Parathyroid adenoma (tissue), 2 donors: Measurements from ENCODE around the gene CGB7.

Source experiments
- H2AFZ ChIP-seq: fragments of 300-600 bp; sonication (generic); one replicate; pipeline ENCODE4 v1.7.0; 2017; ENCODE audit warnings: antibody characterized with exemption, mild to moderate bottlenecking
- H3K27ac ChIP-seq: fragments of 300-600 bp; sonication (generic); one replicate; pipeline ENCODE4 v1.7.0; 2017
- H3K27me3 ChIP-seq: fragments of 300-600 bp; sonication (generic); one replicate; pipeline ENCODE4 v1.7.0; 2017; ENCODE audit warnings: low read length; ENCODE audit not compliant: control insufficient read depth, insufficient read depth
- H3K36me3 ChIP-seq: fragments of 300-600 bp; sonication (generic); one replicate; pipeline ENCODE4 v1.7.0; 2017; ENCODE audit warnings: low read length; ENCODE audit not compliant: control insufficient read depth, insufficient read depth
- H3K4me1 ChIP-seq: fragments of 300-600 bp; sonication (generic); one replicate; pipeline ENCODE4 v1.7.0; 2017; ENCODE audit warnings: control low read depth
- H3K4me2 ChIP-seq: fragments of 300-600 bp; sonication (generic); one replicate; pipeline ENCODE4 v1.7.0; 2017; ENCODE audit warnings: low read length
- H3K4me3 ChIP-seq: fragments of 300-600 bp; sonication (generic); one replicate; pipeline ENCODE4 v1.7.0; 2017; ENCODE audit warnings: low read depth, low read length
- H3K79me2 ChIP-seq: fragments of 300-600 bp; sonication (generic); one replicate; pipeline ENCODE4 v1.7.0; 2017; ENCODE audit warnings: control low read depth
- H3K9ac ChIP-seq: fragments of 300-600 bp; sonication (generic); one replicate; pipeline ENCODE4 v1.7.0; 2017; ENCODE audit warnings: mild to moderate bottlenecking
- H3K9me3 ChIP-seq: fragments of 300-600 bp; sonication (generic); one replicate; pipeline ENCODE4 v1.7.0; 2017; ENCODE audit warnings: low read length; ENCODE audit not compliant: control insufficient read depth
- TF ChIP-seq, protein P1 (sequence below): fragments of 300-600 bp; sonication (generic); IDR thresholded peaks from one replicate; pipeline ENCODE4 v1.7.0; 2017; ENCODE audit warnings: antibody characterized with exemption, mild to moderate bottlenecking
- donor health status: primary hyperparathyroidism.

The CGB7 gene

DNA sequence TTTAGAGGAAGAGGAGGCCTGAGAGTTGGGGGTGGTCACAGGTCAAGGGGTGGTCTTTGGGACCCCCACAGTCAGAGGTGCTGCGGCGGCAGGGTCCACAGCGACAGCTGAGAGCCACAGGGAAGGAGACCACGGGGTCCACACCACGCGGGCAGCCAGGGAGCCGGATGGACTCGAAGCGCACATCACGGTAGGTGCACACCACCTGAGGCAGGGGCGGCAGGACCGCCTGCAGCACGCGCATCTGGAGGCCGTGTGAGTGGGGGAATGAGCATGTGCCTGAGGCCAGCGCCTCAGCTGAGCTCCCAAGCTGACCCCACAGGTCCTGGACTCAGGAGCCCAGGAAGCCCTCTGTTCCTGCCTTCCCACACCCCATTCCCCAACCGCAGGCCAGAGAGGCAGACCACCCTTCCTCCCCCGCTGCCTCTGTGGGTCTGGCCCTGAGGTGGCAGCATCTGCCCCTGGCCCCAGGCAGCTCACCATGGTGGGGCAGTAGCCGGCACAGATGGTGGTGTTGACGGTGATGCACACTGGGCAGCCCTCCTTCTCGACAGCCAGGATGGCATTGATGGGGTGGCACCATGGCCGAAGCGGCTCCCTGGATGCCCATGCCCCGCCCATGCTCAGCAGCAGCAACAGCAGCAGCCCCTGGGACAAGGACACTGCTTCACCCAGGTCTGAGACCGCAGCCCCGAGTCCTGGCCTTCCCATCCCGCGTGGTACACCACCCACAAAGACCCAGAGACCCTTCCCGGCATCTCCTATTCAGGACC lies 41.3 kb downstream of the CGB7 start:
- Histone ChIP-seq H2AFZ (no peak overlapping the region), H3K4me3 (no peak overlapping the region), H3K4me1 (peaks cover 5% of the 10 kb centered on the region), H3K79me2 (no peaks in the 10 kb centered on the region), H3K27me3 (no peaks in the 10 kb centered on the region), H3K27ac (no peak overlapping the region), H3K36me3 (no peaks in the 10 kb centered on the region), H3K9ac (no peak overlapping the region), H3K4me2 (no peak overlapping the region), H3K9me3 (no peaks in the 10 kb centered on the region)
- TF ChIP-seq, protein P1, sequence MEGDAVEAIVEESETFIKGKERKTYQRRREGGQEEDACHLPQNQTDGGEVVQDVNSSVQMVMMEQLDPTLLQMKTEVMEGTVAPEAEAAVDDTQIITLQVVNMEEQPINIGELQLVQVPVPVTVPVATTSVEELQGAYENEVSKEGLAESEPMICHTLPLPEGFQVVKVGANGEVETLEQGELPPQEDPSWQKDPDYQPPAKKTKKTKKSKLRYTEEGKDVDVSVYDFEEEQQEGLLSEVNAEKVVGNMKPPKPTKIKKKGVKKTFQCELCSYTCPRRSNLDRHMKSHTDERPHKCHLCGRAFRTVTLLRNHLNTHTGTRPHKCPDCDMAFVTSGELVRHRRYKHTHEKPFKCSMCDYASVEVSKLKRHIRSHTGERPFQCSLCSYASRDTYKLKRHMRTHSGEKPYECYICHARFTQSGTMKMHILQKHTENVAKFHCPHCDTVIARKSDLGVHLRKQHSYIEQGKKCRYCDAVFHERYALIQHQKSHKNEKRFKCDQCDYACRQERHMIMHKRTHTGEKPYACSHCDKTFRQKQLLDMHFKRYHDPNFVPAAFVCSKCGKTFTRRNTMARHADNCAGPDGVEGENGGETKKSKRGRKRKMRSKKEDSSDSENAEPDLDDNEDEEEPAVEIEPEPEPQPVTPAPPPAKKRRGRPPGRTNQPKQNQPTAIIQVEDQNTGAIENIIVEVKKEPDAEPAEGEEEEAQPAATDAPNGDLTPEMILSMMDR, result no peak

DNA sequence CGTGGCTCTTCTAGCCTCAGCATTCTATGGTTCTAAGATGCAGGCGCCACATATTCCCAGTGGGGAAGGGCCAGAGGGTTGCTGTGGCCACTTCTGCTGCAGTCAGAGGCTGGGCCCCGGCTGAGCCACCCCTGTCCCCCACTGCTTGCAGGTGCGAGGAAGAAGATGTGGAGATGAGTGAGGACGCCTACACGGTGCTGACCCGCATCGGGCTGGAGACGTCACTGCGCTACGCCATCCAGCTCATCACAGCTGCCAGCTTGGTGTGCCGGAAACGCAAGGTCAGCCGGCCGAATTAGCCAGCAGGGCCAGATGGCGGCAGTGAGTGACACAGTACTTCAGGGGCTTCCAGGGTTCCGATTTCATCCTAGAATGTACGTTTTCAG lies 42.7 kb downstream of the CGB7 start:
- no peaks in the 10 kb centered on the region for H3K9me3 ChIP-seq
- H3K4me1 ChIP-seq, result peaks cover 5% of the 10 kb centered on the region
- no peak overlapping the region for H2AFZ ChIP-seq
- no peak overlapping the region for H3K27ac ChIP-seq
- H3K4me3 ChIP-seq, result no peak overlapping the region
- TF ChIP-seq, protein P1, result no peak
- H3K36me3 ChIP-seq, result no peaks in the 10 kb centered on the region
- H3K4me2 ChIP-seq, result no peak overlapping the region
- H3K9ac ChIP-seq, result no peak overlapping the region
- H3K79me2 ChIP-seq, result no peaks in the 10 kb centered on the region
- H3K27me3 ChIP-seq, result no peaks in the 10 kb centered on the region

DNA sequence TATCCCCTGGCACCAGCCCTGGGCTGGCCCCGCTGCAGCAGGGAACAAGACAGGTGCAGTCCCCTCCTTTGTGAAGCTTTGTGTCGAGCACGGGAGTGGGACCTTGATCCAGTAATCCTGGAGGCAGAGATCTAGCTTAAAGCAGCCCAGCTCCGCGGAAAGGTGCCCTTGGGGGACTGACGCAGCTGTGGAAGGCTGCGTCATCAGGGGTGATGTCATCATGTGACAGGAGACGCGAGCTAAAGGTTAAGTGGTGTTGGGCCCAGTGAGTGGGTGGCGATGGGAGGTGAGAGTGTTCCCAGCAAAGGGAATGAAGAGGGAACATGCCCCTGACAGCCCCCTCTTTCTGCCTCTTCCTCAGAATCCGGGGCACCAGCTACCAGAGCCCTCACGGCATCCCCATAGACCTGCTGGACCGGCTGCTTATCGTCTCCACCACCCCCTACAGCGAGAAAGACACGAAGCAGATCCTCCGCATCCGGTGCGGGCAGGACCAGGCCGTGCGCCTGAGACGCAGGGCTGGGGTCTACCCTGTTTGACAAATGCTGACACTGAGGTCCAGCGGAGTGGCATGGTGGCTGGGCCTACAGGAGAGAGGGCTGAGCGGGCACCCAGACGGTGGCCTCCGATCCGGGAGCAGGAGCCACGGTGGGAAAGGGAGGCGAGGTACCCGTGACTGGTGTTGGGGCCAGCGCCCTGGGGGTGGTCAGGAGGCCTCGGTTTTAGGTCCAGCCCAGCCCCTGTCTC lies 43.3 kb downstream of the CGB7 start:
- Histone ChIP-seq H3K27me3 (no peaks in the 10 kb centered on the region), H2AFZ (no peak overlapping the region), H3K4me3 (no peak overlapping the region), H3K79me2 (no peaks in the 10 kb centered on the region), H3K9me3 (no peaks in the 10 kb centered on the region), H3K9ac (no peak overlapping the region), H3K36me3 (no peaks in the 10 kb centered on the region), H3K27ac (no peak overlapping the region), H3K4me1 (peaks cover 2% of the 10 kb centered on the region), H3K4me2 (no peak overlapping the region)
- TF ChIP-seq, protein P1, result no peak

DNA sequence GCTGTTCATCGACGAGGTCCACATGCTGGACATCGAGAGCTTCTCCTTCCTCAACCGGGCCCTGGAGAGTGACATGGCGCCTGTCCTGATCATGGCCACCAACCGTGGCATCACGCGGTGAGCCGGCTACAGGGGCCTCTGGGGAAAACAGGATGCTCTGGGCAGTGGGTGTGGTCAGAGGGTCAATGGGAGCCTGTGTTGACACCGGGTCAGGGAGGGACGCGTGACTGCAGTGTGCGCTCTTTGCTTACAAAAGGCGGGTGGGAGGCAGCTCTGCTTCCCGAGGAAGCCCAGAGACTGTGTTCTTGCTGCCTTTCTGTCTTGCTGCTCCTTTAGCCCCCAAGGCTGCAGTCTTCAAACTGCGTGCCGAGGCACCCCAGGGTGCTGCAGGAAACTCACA lies 46.4 kb downstream of the CGB7 start:
- H3K79me2 ChIP-seq, result no peaks in the 10 kb centered on the region
- no peak overlapping the region for H3K4me2 ChIP-seq
- no peak overlapping the region for H2AFZ ChIP-seq
- H3K27ac ChIP-seq, result no peak overlapping the region
- H3K9ac ChIP-seq, result no peak overlapping the region
- TF ChIP-seq, protein P1, result no peak
- H3K36me3 ChIP-seq, result no peaks in the 10 kb centered on the region
- H3K4me1 ChIP-seq, result no peaks in the 10 kb centered on the region
- H3K27me3 ChIP-seq, result no peaks in the 10 kb centered on the region
- H3K9me3 ChIP-seq, result no peaks in the 10 kb centered on the region
- no peak overlapping the region for H3K4me3 ChIP-seq
